Breast epithelium (tissue), 4 donors: ENCODE data around the gene METTL9. TPM values are rescaled to one million over a fixed set of nuclear protein-coding genes. Genes with fewer than 3 reads are reported as not detected.
"Not testable (repeated sequence)": the region's sequence is repeated elsewhere in the genome, so short reads cannot be mapped to it uniquely, and the experiment has no call there.

Experiments used
- DNase-seq, 2 donors: peaks; one replicate each; pipeline ENCODE4 v3.0.0-alpha.2; 2019; ENCODE audit warnings: low spot score in 2 of 2
- H3K27ac ChIP-seq, 2 donors: fragments of 200-600 bp; sonication (generic) in 1 of 2; one replicate each; pipeline ENCODE4 v1.5.1; 2016 to 2019; ENCODE audit warnings: mild to moderate bottlenecking in 1 of 2
- H3K27me3 ChIP-seq, 2 donors: fragments of 200-600 bp; sonication (generic) in 1 of 2; one replicate each; pipeline versions ENCODE4 v1.5.1 to v1.6.0; 2017 to 2019; ENCODE audit warnings: control low read depth in 1 of 2, mild to moderate bottlenecking in 1 of 2
- H3K36me3 ChIP-seq: fragments of 200-600 bp; one replicate; pipeline ENCODE4 v1.5.1; 2019
- H3K4me1 ChIP-seq, 2 donors: fragments of 200-600 bp; sonication (generic); one replicate each; pipeline ENCODE4 v1.5.1; 2016 to 2019; ENCODE audit warnings: control low read depth in 1 of 2
- H3K4me3 ChIP-seq, 3 donors: fragments of 200-600 bp; sonication (generic); 1 replicate in 2 of 3; 2 replicates in 1 of 3; pipeline ENCODE4 v1.5.1; 2016 to 2019; ENCODE audit warnings: mild to moderate bottlenecking in 3 of 3, moderate library complexity in 2 of 3
- H3K9me3 ChIP-seq, 2 donors: fragments of 200-600 bp; sonication (generic) in 1 of 2; one replicate each; pipeline ENCODE4 v1.5.1; 2016 to 2019; ENCODE audit warnings: control low read depth in 1 of 2
- POLR2A ChIP-seq: fragments of 450-650 bp; IDR thresholded peaks from one replicate; pipeline ENCODE4 v1.6.1; 2016; ENCODE audit warnings: antibody characterized with exemption, mild to moderate bottlenecking, moderate library complexity
- POLR2AphosphoS5 ChIP-seq, 3 donors: sonication (generic); formaldehyde crosslinking; IDR thresholded peaks; one replicate each; pipeline ENCODE4 v1.6.1; 2017; ENCODE audit warnings: antibody characterized with exemption in 3 of 3
- intact Hi-C: fragments of 100-400 bp; cut with DNase I; formaldehyde crosslinking; loops from one replicate; pipeline ENCODE4 v1.15.1; 2023; ENCODE audit warnings: low total_unique reads
- total RNA-seq, 3 donors: library from RNA; depleted of rRNA; stranded (reverse); fragments of >200 nt; gene quantifications; one replicate each; pipeline ENCODE4 v1.1.0, GENCODE V29; 2016
- TF ChIP-seq, protein P1 (sequence below), 3 donors: fragments of 450-650 bp; IDR thresholded peaks; one replicate each; pipeline ENCODE4 v1.5.1; 2016 to 2017; ENCODE audit warnings: antibody characterized with exemption in 3 of 3, mild to moderate bottlenecking in 3 of 3, moderate library complexity in 3 of 3

METTL9 gene
- total RNA-seq, 3 donors from 2014 or later, result 121 to 162 (median 136) TPM

DNA sequence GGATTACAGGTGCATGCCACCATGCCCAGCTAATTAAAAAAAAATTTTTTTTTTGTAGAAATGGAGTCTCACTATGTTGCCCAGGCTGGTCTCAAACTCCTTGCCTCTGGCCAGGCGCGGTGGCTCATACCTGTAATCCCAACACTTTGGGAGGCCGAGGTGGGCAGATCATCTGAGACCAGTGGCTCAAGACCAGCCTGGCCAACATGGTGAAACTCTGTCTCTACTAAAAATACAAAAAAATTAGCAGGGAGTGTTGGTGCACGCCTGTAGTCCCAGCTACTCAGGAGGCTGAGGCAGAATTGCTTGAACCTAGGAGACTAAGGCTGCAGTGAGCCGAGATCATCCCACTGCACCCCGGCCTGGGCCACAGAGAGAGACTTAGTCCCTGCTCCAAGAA is 19.2 kb upstream of the METTL9 start:
- DNase-seq, H3K36me3 ChIP-seq, H3K4me1 ChIP-seq, H3K4me3 ChIP-seq, intact Hi-C loops, H3K27me3 ChIP-seq, H3K27ac ChIP-seq, H3K9me3 ChIP-seq: not testable (repeated sequence)

DNA sequence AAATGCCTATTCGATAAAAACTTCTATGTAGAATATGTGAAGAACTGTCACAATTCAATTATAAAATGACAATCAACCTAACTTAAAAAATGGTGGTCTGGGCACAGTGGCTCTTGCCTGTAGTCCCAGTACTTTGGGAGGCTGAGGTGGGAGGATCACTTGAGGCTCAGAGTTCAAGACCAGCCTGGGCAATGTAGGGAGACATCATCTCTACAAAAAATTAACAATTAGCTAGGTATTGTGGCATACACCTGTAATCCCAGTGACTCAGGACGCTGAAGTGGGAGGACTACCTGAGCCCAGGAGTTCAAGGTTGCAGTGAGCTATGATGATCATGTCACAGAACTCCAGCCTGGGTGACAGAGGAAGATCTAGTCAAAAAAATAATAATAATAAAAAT is 18.6 kb upstream of the METTL9 start:
- intact Hi-C loops, result no loop called here
- Histone ChIP-seq H3K27ac (no peak overlapping the region), H3K36me3 (no peaks in the 10 kb centered on the region), H3K9me3 (no peaks in the 10 kb centered on the region), H3K4me3 (no peak overlapping the region), H3K27me3 (no peaks in the 10 kb centered on the region), H3K4me1 (no peaks in the 10 kb centered on the region)
- no peak for DNase-seq
- TF ChIP-seq POLR2AphosphoS5 (IDR thresholded peaks at IDR 0.05), result no peak
- no peak for TF ChIP-seq POLR2A
- TF ChIP-seq, protein P1, sequence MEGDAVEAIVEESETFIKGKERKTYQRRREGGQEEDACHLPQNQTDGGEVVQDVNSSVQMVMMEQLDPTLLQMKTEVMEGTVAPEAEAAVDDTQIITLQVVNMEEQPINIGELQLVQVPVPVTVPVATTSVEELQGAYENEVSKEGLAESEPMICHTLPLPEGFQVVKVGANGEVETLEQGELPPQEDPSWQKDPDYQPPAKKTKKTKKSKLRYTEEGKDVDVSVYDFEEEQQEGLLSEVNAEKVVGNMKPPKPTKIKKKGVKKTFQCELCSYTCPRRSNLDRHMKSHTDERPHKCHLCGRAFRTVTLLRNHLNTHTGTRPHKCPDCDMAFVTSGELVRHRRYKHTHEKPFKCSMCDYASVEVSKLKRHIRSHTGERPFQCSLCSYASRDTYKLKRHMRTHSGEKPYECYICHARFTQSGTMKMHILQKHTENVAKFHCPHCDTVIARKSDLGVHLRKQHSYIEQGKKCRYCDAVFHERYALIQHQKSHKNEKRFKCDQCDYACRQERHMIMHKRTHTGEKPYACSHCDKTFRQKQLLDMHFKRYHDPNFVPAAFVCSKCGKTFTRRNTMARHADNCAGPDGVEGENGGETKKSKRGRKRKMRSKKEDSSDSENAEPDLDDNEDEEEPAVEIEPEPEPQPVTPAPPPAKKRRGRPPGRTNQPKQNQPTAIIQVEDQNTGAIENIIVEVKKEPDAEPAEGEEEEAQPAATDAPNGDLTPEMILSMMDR (IDR thresholded peaks at IDR 0.05), result no peak

DNA sequence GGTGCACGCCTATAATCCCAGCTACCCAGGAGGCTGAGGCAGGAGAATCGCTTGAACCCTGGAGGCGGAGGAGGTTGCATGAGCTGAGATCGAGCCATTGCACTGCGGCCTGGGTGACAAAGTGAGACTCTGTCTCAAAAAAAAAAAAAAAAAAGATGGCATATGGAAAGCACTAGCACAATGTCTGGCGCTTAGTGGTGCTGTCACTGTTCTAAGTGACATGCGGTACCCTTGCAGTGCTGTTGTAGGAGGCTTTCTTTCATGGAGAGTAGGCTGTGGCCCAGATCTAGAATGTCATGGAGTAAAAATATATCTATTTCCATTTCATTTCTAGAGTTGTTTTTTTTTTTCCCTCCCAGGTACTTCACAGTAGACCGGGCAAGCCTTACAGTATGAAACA is 14.6 kb upstream of the METTL9 start:
- no peak overlapping the region for H3K4me3 ChIP-seq
- no peaks in the 10 kb centered on the region for H3K4me1 ChIP-seq
- TF ChIP-seq POLR2A, result no peak
- TF ChIP-seq, protein P1 (IDR thresholded peaks at IDR 0.05), result no peak
- no peak for TF ChIP-seq POLR2AphosphoS5 (IDR thresholded peaks at IDR 0.05)
- H3K9me3 ChIP-seq, result no peaks in the 10 kb centered on the region
- no peak for DNase-seq
- H3K27me3 ChIP-seq, result no peaks in the 10 kb centered on the region
- intact Hi-C loops, result loop anchor here (5.0 kb wide), 1 partner anchor 1167 kb away; no protein-coding TSS in a partner anchor
- no peak overlapping the region for H3K27ac ChIP-seq
- H3K36me3 ChIP-seq, result no peaks in the 10 kb centered on the region

DNA sequence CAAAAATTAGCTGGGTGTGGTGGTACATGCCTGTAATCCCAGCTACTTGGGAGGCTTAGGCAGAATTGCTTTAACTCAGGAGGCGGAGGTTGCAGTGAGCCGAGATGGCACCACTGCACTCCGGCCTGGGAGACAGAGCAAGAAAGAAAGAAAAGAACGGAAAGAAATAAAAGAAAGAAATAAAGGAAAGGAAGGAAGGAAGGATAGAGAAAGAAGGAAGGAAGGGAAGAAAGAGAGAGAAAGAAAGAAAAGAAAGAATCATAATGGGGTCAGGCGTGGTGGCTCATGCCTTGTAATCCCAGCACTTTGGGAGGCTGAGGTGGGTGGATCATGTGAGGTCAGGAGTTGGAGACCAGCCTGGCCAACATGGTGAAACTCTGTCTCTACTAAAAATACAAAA is 10.8 kb upstream of the METTL9 start:
- H3K9me3 ChIP-seq, H3K27me3 ChIP-seq, H3K4me3 ChIP-seq, DNase-seq, H3K36me3 ChIP-seq, H3K4me1 ChIP-seq, H3K27ac ChIP-seq: not testable (repeated sequence)
- intact Hi-C loops, result loop anchor here (5.0 kb wide), 1 partner anchor 1164 kb away; no protein-coding TSS in a partner anchor

DNA sequence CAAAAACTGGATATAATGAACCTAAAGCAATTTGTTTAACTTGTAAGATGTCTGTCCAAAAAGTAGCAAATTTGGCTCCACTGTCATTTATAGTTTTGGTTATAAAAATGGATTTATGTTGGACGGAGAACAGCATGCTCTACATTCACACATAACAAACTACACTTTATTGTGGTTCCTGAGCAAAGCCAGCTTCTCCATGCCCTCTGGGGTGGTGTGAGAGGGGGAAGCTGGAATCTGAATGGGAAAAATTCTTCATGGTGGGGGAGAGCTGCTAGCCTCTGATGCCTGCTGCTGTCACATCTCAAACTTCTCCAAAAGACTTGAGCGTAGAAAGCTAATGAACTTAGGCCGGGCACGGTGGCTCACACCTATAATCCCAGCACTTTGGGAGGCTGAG is 9.8 kb upstream of the METTL9 start:
- DNase-seq, result no peak
- TF ChIP-seq, protein P1 (IDR thresholded peaks at IDR 0.05), result no peak
- TF ChIP-seq POLR2A (no peak), POLR2AphosphoS5 (IDR thresholded peaks at IDR 0.05) (no peak)
- H3K36me3 ChIP-seq, result no peaks in the 10 kb centered on the region
- intact Hi-C loops, result loop anchor here (5.0 kb wide), 1 partner anchor 1163 kb away; no protein-coding TSS in a partner anchor
- no peak overlapping the region for H3K4me3 ChIP-seq
- no peaks in the 10 kb centered on the region for H3K27me3 ChIP-seq
- H3K27ac ChIP-seq, result no peak overlapping the region
- H3K4me1 ChIP-seq, result no peaks in the 10 kb centered on the region
- no peaks in the 10 kb centered on the region for H3K9me3 ChIP-seq

DNA sequence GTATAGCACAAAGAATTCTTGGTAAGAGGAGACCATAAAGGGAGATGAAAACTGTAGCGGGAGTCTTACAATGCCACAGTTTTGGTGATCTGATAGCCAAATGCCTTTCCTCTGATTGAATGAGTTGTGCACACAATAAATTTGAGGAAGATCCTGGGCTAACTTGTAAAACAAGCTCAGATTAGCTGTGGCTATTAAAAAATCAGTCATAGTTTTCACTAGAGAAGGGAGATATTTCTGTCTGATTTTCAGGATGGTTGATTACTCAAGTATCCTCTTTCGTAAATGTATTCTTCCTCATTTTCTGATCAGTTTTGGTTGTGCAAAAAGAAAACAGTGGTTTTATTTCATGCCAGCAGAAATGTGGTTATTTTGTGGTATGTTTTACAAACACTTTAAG is 9.1 kb upstream of the METTL9 start:
- Histone ChIP-seq H3K4me3 (no peak overlapping the region), H3K27me3 (no peaks in the 10 kb centered on the region), H3K9me3 (no peaks in the 10 kb centered on the region), H3K27ac (no peak overlapping the region), H3K36me3 (no peaks in the 10 kb centered on the region), H3K4me1 (no peaks in the 10 kb centered on the region)
- no peak for TF ChIP-seq POLR2AphosphoS5 (IDR thresholded peaks at IDR 0.05)
- TF ChIP-seq, protein P1 (IDR thresholded peaks at IDR 0.05), result no peak
- intact Hi-C loops, result no loop called here
- DNase-seq, result no peak
